Mesenchymal stem cell (in vitro differentiated cells and primary cell): Measurements from ENCODE around the gene ZBTB39.

Experiments
- DNase-seq: peaks from one replicate; pipeline ENCODE4 v3.0.0-alpha.2; 2013
- H2AFZ ChIP-seq: one replicate; pipeline ENCODE4 v1.6.1; 2013; ENCODE audit warnings: low read depth, mild to moderate bottlenecking, control low read depth, inconsistent platforms, low read length, moderate library complexity
- H2AK5ac ChIP-seq: 2 replicates; pipeline ENCODE4 v1.6.1; 2013; ENCODE audit warnings: low read length, moderate library complexity, mild to moderate bottlenecking, inconsistent platforms; ENCODE audit not compliant: severe bottlenecking
- H2BK120ac ChIP-seq: one replicate; pipeline ENCODE4 v1.6.1; 2013; ENCODE audit warnings: low read depth, mild to moderate bottlenecking, inconsistent platforms, low read length, moderate library complexity
- H2BK12ac ChIP-seq, 2 experiments: one replicate each; pipeline ENCODE4 v1.6.1; 2013; ENCODE audit warnings: inconsistent platforms in 2 of 2, low read length in 2 of 2, mild to moderate bottlenecking in 2 of 2, moderate library complexity in 2 of 2, control low read depth in 1 of 2
- H2BK15ac ChIP-seq: one replicate; pipeline ENCODE4 v1.6.1; 2013; ENCODE audit warnings: mild to moderate bottlenecking, low read depth, inconsistent platforms; ENCODE audit not compliant: poor library complexity, severe bottlenecking
- H2BK5ac ChIP-seq: 2 replicates; pipeline ENCODE4 v1.6.1; 2013; ENCODE audit warnings: low read depth, mild to moderate bottlenecking, low read length, control low read depth, inconsistent platforms; ENCODE audit not compliant: poor library complexity, severe bottlenecking
- H3K14ac ChIP-seq, 2 experiments: one replicate each; pipeline ENCODE4 v1.6.1; 2013; ENCODE audit warnings: inconsistent platforms in 2 of 2, low read length in 2 of 2, control low read depth in 1 of 2, mild to moderate bottlenecking in 1 of 2, moderate library complexity in 1 of 2
- H3K18ac ChIP-seq, 2 experiments: one replicate each; pipeline ENCODE4 v1.6.1; 2013; ENCODE audit warnings: inconsistent platforms in 2 of 2, low read length in 2 of 2, control low read depth in 1 of 2, low read depth in 1 of 2, mild to moderate bottlenecking in 1 of 2
- H3K23ac ChIP-seq, 2 experiments: one replicate each; pipeline ENCODE4 v1.6.1; 2013; ENCODE audit warnings: inconsistent platforms in 2 of 2, low read length in 2 of 2, mild to moderate bottlenecking in 2 of 2, moderate library complexity in 2 of 2, control low read depth in 1 of 2
- H3K27ac ChIP-seq: 2 replicates; pipeline ENCODE4 v1.5.1; 2013; ENCODE audit warnings: mild to moderate bottlenecking, moderate library complexity, low read length, control low read depth, inconsistent platforms; ENCODE audit not compliant: poor library complexity, severe bottlenecking
- H3K27me3 ChIP-seq, 2 experiments: 2 replicates each; pipeline versions ENCODE4 v1.6.1 to v1.7.0; 2013; ENCODE audit warnings: low read length in 2 of 2, mild to moderate bottlenecking in 2 of 2, moderate library complexity in 2 of 2, control low read depth in 1 of 2, inconsistent platforms in 1 of 2; ENCODE audit not compliant: control insufficient read depth in 1 of 2, insufficient read depth in 1 of 2
- H3K36me3 ChIP-seq, 2 experiments: 2 replicates each; pipeline versions ENCODE4 v1.6.1 to v1.7.0; 2013; ENCODE audit warnings: low read length in 2 of 2, control low read depth in 1 of 2, inconsistent platforms in 1 of 2, low read depth in 1 of 2, mild to moderate bottlenecking in 1 of 2; ENCODE audit not compliant: insufficient read depth in 2 of 2, control insufficient read depth in 1 of 2
- H3K4ac ChIP-seq, 2 experiments: one replicate each; pipeline ENCODE4 v1.6.1; 2013; ENCODE audit warnings: inconsistent platforms in 2 of 2, low read length in 2 of 2, mild to moderate bottlenecking in 2 of 2, moderate library complexity in 2 of 2, control low read depth in 1 of 2, low read depth in 1 of 2
- H3K4me1 ChIP-seq: 2 replicates; pipeline ENCODE4 v1.6.1; 2013; ENCODE audit warnings: low read depth, low read length, control low read depth; ENCODE audit not compliant: control insufficient read depth, insufficient read depth
- H3K4me2 ChIP-seq: 2 replicates; pipeline ENCODE4 v1.6.1; 2013; ENCODE audit warnings: low read length, mild to moderate bottlenecking, inconsistent platforms; ENCODE audit not compliant: poor library complexity, severe bottlenecking
- H3K4me3 ChIP-seq, 2 experiments: 2 replicates each; pipeline versions ENCODE4 v1.5.1 to v1.7.0; 2013; ENCODE audit warnings: low read length in 2 of 2, mild to moderate bottlenecking in 2 of 2, control low read depth in 1 of 2, low read depth in 1 of 2; ENCODE audit not compliant: insufficient read depth in 1 of 2
- H3K79me1 ChIP-seq: replicated peaks from 2 replicates; pipeline ENCODE4 v1.6.1; 2013; ENCODE audit warnings: mild to moderate bottlenecking, control low read depth, low read length, inconsistent platforms; ENCODE audit not compliant: poor library complexity, severe bottlenecking
- H3K9ac ChIP-seq: 2 replicates; pipeline ENCODE4 v1.7.0; 2013; ENCODE audit warnings: mild to moderate bottlenecking, low read length, moderate library complexity
- H3K9me3 ChIP-seq: 2 replicates; pipeline ENCODE4 v1.7.0; 2013; ENCODE audit warnings: mild to moderate bottlenecking, low read length; ENCODE audit not compliant: control insufficient read depth
- H4K8ac ChIP-seq: one replicate; pipeline ENCODE4 v1.6.1; 2013; ENCODE audit warnings: inconsistent platforms, mild to moderate bottlenecking, low read length, moderate library complexity
- H4K91ac ChIP-seq: one replicate; pipeline ENCODE4 v1.6.1; 2013; ENCODE audit warnings: mild to moderate bottlenecking, low read length, inconsistent platforms
- WGBS: methylation state at CpG from one replicate; pipeline ENCODE4 v1.1.7; 2013; ENCODE audit warnings: mixed read lengths; 5-methylcytosine and 5-hydroxymethylcytosine counted together

ZBTB39 gene

DNA sequence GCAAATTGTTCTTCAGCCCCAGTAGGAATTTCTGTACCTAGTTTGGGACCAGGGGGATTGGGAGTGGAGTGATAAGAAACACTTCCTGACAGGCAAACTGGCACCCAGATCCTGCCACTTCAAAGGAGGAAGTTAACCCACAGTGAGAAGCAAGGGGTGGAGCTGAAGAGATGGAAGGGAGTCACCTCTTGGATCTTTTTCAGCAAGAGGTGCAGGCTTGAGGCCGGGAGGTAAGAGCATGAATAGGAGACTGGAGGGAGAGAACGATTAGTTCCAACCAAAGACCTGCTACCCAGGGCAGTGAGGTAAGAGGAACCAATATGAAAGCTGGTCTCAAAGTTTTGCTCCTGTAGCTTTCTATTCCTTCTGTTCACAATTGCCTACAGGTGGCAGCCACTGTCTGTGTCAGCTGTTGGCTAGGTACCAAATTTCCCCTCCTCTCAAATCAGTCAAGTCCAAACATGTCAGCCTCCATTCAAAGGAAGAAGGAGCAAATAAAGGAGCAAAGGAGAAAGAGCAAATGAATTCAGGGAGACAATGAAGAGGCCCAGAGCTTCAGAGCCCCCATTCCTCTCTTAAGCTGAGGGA lies 24.9 kb upstream of the ZBTB39 start:
- 74% methylated on average over 2 of the region's 2 CpGs for WGBS

GRCh38 chr12:57029457-57029856 lies 23.1 kb upstream of the ZBTB39 start:
- Histone ChIP-seq H3K27me3 (peaks cover 70 to 88% of the 10 kb centered on the region in 2 experiments), H3K27ac (no peak overlapping the region), H3K4me2 (no peak overlapping the region), H2AK5ac (no peak overlapping the region), H2AFZ (no peak overlapping the region), H3K36me3 (no peaks in the 10 kb centered on the region), H2BK15ac (no peak overlapping the region), H4K91ac (no peak overlapping the region), H3K9ac (no peak overlapping the region), H3K14ac (no peak overlapping the region), H3K18ac (no peak overlapping the region), H3K9me3 (no peaks in the 10 kb centered on the region), H3K79me1 (no peaks in the 10 kb centered on the region), H2BK5ac (no peak overlapping the region), H2BK120ac (no peak overlapping the region), H4K8ac (no peak overlapping the region), H3K4me1 (peaks cover 2% of the 10 kb centered on the region), H3K4ac (no peak overlapping the region), H3K23ac (no peak overlapping the region), H2BK12ac (no peak overlapping the region), H3K4me3 (no peak overlapping the region)
- no peak for DNase-seq
- WGBS = 86% methylated on average over 7 of the region's 7 CpGs

More for the DNA sequence above, 24.9 kb upstream of the ZBTB39 start:
- Histone ChIP-seq H3K36me3 (no peaks in the 10 kb centered on the region), H3K9ac (no peak overlapping the region), H3K9me3 (no peaks in the 10 kb centered on the region), H2BK5ac (no peak overlapping the region), H3K27ac (no peak overlapping the region), H4K91ac (no peak overlapping the region), H2BK120ac (no peak overlapping the region), H3K14ac (no peak overlapping the region), H3K4me1 (peaks cover 2% of the 10 kb centered on the region), H3K27me3 (peaks cover 66 to 87% of the 10 kb centered on the region in 2 experiments), H2BK12ac (no peak overlapping the region), H3K4me2 (no peak overlapping the region), H3K4me3 (no peak overlapping the region), H3K23ac (no peak overlapping the region), H3K79me1 (no peaks in the 10 kb centered on the region), H3K18ac (no peak overlapping the region), H2AK5ac (no peak overlapping the region), H2AFZ (no peak overlapping the region), H2BK15ac (no peak overlapping the region), H4K8ac (no peak overlapping the region), H3K4ac (no peak overlapping the region)
- DNase-seq = no peak

DNA sequence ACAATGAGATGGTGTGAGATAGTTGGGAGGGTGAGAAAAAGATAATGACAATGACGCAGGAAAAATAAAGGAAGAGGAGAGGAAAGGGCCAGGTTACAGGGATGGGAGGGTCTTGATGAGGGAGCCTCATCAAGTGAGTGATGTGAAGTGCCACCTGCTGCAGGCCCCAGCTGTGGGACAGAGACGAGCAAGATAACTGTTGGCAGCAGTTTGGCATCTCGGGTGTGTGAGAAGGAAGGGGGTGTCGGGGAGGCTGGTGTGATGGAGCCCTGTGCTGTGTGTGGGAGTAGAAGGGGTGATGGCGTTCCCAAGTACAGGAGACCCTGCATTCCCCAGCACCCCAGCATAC lies 21.4 kb upstream of the ZBTB39 start:
- H3K36me3 ChIP-seq = no peaks in the 10 kb centered on the region
- H3K18ac ChIP-seq = no peak overlapping the region
- no peak overlapping the region for H3K4me2 ChIP-seq
- no peak overlapping the region for H3K4ac ChIP-seq
- H4K91ac ChIP-seq = no peak overlapping the region
- H3K4me3 ChIP-seq = no peak overlapping the region
- H3K9me3 ChIP-seq = no peaks in the 10 kb centered on the region
- H2AFZ ChIP-seq = no peak overlapping the region
- H2BK15ac ChIP-seq = no peak overlapping the region
- peaks cover 70 to 82% of the 10 kb centered on the region in 2 experiments for H3K27me3 ChIP-seq
- peaks cover 2% of the 10 kb centered on the region for H3K4me1 ChIP-seq
- DNase-seq = no peak
- no peak overlapping the region for H3K14ac ChIP-seq
- no peak overlapping the region for H2BK120ac ChIP-seq
- no peak overlapping the region for H2BK5ac ChIP-seq
- 77% methylated on average over 2 of the region's 5 CpGs for WGBS
- no peaks in the 10 kb centered on the region for H3K79me1 ChIP-seq
- H3K9ac ChIP-seq = no peak overlapping the region
- no peak overlapping the region for H3K27ac ChIP-seq
- H4K8ac ChIP-seq = no peak overlapping the region
- no peak overlapping the region for H2AK5ac ChIP-seq
- no peak overlapping the region for H2BK12ac ChIP-seq
- no peak overlapping the region for H3K23ac ChIP-seq

- no peak overlapping the region for H2BK120ac ChIP-seq
- no peak for DNase-seq
- H3K14ac ChIP-seq = no peak overlapping the region
- 66% methylated on average over 12 of the region's 13 CpGs for WGBS
- no peak overlapping the region for H3K4me3 ChIP-seq
- H2AK5ac ChIP-seq = no peak overlapping the region
- H2BK15ac ChIP-seq = no peak overlapping the region
- no peak overlapping the region for H3K27ac ChIP-seq
- no peaks in the 10 kb centered on the region for H3K36me3 ChIP-seq
- peak overlapping the region; percentile 36 for H2AFZ ChIP-seq
- peak overlapping the region in 1 of 2 experiments; percentile 35 for H3K18ac ChIP-seq
- H3K4me2 ChIP-seq = no peak overlapping the region
- H3K23ac ChIP-seq = no peak overlapping the region
- no peak overlapping the region for H4K91ac ChIP-seq
- H3K4ac ChIP-seq = no peak overlapping the region
- no peak overlapping the region for H2BK12ac ChIP-seq
- no peak overlapping the region for H4K8ac ChIP-seq
- no peak overlapping the region for H2BK5ac ChIP-seq
- H3K9me3 ChIP-seq = no peaks in the 10 kb centered on the region
- peaks cover 2% of the 10 kb centered on the region for H3K4me1 ChIP-seq
- H3K9ac ChIP-seq = no peak overlapping the region
- no peaks in the 10 kb centered on the region for H3K79me1 ChIP-seq
- H3K27me3 ChIP-seq = peaks cover 70 to 76% of the 10 kb centered on the region in 2 experiments
Measured at GRCh38 chr12:57027011-57027804, 20.9 kb upstream of the ZBTB39 start.
